ENCODE data around the gene TMEM45B.
A peak's percentile ranks its signal among the peaks of the same experiment; 100 is the strongest.
"Not testable (repeated sequence)": the region's sequence is repeated elsewhere in the genome, so short reads cannot be mapped to it uniquely, and the experiment has no call there.

TMEM45B gene

DNA sequence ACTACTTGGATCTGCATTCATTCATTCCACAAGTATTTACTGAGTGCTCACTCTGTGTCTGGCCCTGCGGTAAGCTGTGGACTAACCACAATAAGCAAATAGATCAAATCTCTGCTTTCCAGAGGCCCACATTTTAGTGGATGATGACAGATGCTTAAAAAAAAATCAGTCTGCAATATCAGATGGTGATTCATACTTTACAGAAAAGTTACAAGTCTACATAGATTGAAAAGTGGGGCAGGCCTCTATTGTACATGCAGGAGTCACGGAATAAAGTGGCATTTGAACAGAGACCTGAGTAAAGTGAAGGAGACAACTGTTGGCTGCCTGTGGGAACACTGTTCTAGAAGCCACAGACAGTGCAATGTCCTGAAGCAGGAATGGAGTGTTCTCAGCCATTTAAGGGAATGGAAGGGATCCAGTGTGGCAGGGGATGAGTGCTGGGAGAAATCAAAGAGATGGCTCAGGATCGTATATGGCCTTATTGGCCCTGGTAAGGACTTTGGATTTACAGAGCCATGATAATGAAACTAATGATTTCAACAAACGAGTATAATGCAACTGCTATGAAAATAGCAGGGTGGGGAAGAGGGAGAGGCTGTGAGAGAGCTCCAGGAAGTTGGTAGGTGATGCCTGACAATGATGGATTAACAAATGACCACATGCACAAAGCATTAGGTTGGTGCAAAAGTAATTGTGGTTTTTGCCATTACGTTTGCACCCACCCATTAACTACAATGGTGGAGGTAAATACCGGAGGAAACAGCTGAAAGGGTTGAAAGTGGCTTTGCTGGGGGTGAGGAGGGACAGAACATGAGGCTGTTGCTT lies 31.1 kb downstream of the TMEM45B start:
- DNase-seq (ENCODE audit: low read depth) = no peak
- H3K4me3 ChIP-seq (ENCODE audit: low read depth, low read length) = no peak overlapping the region
- TF ChIP-seq, protein P1, sequence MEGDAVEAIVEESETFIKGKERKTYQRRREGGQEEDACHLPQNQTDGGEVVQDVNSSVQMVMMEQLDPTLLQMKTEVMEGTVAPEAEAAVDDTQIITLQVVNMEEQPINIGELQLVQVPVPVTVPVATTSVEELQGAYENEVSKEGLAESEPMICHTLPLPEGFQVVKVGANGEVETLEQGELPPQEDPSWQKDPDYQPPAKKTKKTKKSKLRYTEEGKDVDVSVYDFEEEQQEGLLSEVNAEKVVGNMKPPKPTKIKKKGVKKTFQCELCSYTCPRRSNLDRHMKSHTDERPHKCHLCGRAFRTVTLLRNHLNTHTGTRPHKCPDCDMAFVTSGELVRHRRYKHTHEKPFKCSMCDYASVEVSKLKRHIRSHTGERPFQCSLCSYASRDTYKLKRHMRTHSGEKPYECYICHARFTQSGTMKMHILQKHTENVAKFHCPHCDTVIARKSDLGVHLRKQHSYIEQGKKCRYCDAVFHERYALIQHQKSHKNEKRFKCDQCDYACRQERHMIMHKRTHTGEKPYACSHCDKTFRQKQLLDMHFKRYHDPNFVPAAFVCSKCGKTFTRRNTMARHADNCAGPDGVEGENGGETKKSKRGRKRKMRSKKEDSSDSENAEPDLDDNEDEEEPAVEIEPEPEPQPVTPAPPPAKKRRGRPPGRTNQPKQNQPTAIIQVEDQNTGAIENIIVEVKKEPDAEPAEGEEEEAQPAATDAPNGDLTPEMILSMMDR (IDR thresholded peaks at IDR 0.05; ENCODE audit: control insufficient read depth, extremely low read depth, insufficient read depth) = no peak

DNA sequence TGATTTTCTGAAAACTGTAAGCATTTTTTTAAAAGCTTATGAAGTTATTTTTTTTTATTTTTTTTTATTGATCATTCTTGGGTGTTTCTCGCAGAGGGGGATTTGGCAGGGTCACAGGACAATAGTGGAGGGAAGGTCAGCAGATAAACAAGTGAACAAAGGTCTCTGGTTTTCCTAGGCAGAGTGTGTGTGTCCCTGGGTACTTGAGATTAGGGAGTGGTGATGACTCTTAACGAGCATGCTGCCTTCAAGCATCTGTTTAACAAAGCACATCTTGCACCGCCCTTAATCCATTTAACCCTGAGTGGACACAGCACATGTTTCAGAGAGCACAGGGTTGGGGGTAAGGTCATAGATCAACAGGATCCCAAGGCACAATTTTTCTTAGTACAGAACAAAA lies 31.7 kb downstream of the TMEM45B start:
- H3K4me3 ChIP-seq (ENCODE audit: low read depth, low read length); DNase-seq (ENCODE audit: low read depth): not testable (repeated sequence)

DNA sequence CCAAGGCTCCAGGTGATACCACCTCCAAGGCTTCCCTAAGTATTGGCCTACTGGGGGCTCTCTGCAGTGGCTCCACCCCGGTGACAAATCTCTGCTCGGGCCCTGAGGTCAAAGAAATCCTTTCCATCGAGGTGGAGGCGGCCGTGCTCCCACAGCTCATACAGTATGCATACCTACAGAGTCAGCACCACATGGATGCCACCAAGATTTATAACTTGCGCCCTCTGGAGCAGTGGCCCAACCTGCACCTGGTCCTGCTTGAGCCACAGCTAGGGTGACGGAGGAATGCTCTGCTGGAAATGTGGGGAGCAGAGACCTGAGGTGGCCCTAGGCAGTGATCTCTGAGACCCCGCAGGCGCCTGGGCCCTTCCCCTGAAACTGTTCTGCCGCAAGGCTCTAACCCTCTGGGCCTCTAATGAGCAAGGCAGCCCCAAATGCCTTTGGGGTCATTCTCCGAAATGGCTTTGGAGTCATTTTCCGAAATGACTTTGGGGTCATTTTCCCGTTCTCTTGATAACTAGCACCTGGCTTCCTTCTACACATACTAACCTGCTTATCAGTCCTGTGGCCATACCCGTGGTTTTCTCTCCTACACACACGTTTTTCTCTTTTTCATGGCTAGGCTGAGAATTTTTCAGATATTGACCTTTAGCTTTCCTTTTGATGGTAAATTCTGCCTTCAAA lies 33.9 kb downstream of the TMEM45B start:
- no peak overlapping the region for H3K4me3 ChIP-seq (ENCODE audit: low read depth, low read length)
- TF ChIP-seq, protein P1 (IDR thresholded peaks at IDR 0.05; ENCODE audit: control insufficient read depth, extremely low read depth, insufficient read depth) = no peak
- no peak for DNase-seq (ENCODE audit: low read depth)

GRCh38 chr11:129852125-129852740 lies 36.6 kb downstream of the TMEM45B start:
- DNase-seq (ENCODE audit: low read depth) = peak; percentile 85
- TF ChIP-seq, protein P1 (IDR thresholded peaks at IDR 0.05; ENCODE audit: control insufficient read depth, extremely low read depth, insufficient read depth) = no peak
- no peak overlapping the region for H3K4me3 ChIP-seq (ENCODE audit: low read depth, low read length)

DNA sequence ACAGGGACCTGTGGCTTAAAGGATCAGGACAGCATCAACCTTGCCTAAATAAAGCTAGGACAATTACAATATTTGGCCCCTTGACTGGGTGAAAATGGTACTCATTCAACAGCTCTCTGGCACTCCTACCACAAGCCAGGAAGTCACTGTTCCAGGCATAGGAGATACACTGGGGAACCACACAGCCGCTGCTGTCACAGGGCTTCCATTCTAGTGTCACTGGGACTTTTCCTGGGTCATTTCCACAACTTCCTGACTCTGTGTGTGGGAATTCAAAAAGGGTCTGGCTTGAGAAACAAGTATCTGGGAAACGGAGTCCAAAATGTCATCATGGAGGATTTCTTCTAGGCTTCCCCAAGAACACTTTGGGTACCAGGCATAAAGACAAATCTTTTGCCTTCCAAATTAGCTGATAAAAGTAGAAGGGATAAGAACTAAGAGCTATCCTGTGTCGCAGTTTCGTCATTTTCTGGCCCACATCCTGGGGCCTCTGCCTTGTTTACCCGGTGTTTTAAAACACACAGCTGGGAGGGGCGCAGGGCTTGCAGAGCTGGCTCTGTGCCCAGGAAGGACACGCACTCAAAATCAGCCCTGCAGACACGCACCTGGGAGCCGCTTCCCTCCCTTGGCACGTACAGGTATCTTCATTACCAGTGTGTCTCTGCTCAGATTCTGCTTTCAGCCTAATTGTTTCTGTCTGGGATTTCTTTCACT lies 38.0 kb downstream of the TMEM45B start:
- no peak overlapping the region for H3K4me3 ChIP-seq (ENCODE audit: low read depth, low read length)
- TF ChIP-seq, protein P1 (IDR thresholded peaks at IDR 0.05; ENCODE audit: control insufficient read depth, extremely low read depth, insufficient read depth) = no peak
- peak; percentile 96 for DNase-seq (ENCODE audit: low read depth)

DNA sequence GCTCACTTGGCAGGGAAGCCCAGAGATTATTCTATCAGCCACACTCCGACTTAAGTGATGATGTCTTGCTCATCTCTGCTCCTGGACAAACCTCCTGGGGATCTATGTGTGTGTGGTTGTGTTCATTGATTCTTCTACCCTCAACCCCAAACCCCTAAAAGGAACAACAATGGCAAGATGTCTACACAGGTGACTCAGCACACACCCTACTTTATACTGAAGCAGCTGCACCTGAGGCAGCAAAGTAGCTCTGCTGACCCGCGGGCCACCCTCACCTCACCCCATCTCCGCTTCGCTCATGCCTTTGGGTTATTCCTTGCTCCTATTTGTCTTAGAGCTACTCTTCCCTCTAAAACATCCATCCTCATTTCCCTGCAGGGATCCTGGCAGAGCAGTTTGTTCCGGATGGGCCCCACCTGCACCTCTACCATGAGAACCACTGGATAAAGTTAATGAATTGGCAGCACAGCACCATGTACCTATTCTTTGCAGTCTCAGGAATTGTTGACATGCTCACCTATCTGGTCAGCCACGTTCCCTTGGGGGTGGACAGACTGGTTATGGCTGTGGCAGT lies 38.7 kb downstream of the TMEM45B start:
- H3K4me3 ChIP-seq (ENCODE audit: low read depth, low read length) = no peak overlapping the region
- TF ChIP-seq, protein P1 (IDR thresholded peaks at IDR 0.05; ENCODE audit: control insufficient read depth, extremely low read depth, insufficient read depth) = no peak
- DNase-seq (ENCODE audit: low read depth) = no peak

Measured in LNCaP clone FGC (cell line).